Measurements from ENCODE around the gene NLE1. TPM values are rescaled to one million over a fixed set of nuclear protein-coding genes. Genes with fewer than 3 reads are reported as not detected.
"Not testable (repeated sequence)": the region's sequence is repeated elsewhere in the genome, so short reads cannot be mapped to it uniquely, and the experiment has no call there.

The NLE1 gene
- total RNA-seq, 1 donor from 2014 or later: 18.2 TPM

- no peak for DNase-seq (ENCODE audit: low read depth)
Measured at GRCh38 chr17:35162755-35163154, 20.7 kb upstream of the NLE1 start.

GRCh38 chr17:35161281-35161761 lies 19.2 kb upstream of the NLE1 start:
- no peak for DNase-seq (ENCODE audit: low read depth)

- DNase-seq (ENCODE audit: low read depth): no peak
Measured at GRCh38 chr17:35160354-35161201, 18.5 kb upstream of the NLE1 start.

- no peak for DNase-seq (ENCODE audit: low read depth)
Measured at GRCh38 chr17:35159940-35160339, 17.8 kb upstream of the NLE1 start.

GRCh38 chr17:35155246-35155645 lies 13.1 kb upstream of the NLE1 start:
- DNase-seq (ENCODE audit: low read depth): no peak

GRCh38 chr17:35154196-35155165 lies 12.4 kb upstream of the NLE1 start:
- no peak for DNase-seq (ENCODE audit: low read depth)

- no peak for DNase-seq (ENCODE audit: low read depth)
Measured at GRCh38 chr17:35152421-35153140, 10.5 kb upstream of the NLE1 start.

- not testable (repeated sequence) for DNase-seq (ENCODE audit: low read depth)
Measured at GRCh38 chr17:35151080-35151479, 9.0 kb upstream of the NLE1 start.

- no peak for DNase-seq (ENCODE audit: low read depth)
Measured at GRCh38 chr17:35149941-35150340, 7.8 kb upstream of the NLE1 start.

GRCh38 chr17:35148144-35148543 lies 6.0 kb upstream of the NLE1 start:
- no peak for DNase-seq (ENCODE audit: low read depth)

- no peak for DNase-seq (ENCODE audit: low read depth)
Measured at GRCh38 chr17:35147375-35147905, 5.3 kb upstream of the NLE1 start, which contains the start of gene UNC45B. TSS of gene UNC45B (plus strand) at chr17:35147817. CDS start at chr17:35148264, 447 bp downstream.

GRCh38 chr17:35146214-35146833 lies 4.2 kb upstream of the NLE1 start:
- no peak for DNase-seq (ENCODE audit: low read depth)

GRCh38 chr17:35144840-35145239 lies 2.7 kb upstream of the NLE1 start:
- DNase-seq (ENCODE audit: low read depth): no peak

- DNase-seq (ENCODE audit: low read depth): no peak
Measured at GRCh38 chr17:35142467-35142796, 329 bp upstream of the NLE1 start.

- no peak for DNase-seq (ENCODE audit: low read depth)
Measured at GRCh38 chr17:35138218-35138617, 3.9 kb downstream of the NLE1 start.

- DNase-seq (ENCODE audit: low read depth): no peak
Measured at GRCh38 chr17:35135322-35135721, 6.8 kb downstream of the NLE1 start.

- DNase-seq (ENCODE audit: low read depth): no peak
Measured at GRCh38 chr17:35132816-35133550, 9.1 kb downstream of the NLE1 start.

GRCh38 chr17:35132099-35132498 lies 10.0 kb downstream of the NLE1 start:
- DNase-seq (ENCODE audit: low read depth): no peak

- no peak for DNase-seq (ENCODE audit: low read depth)
Measured at GRCh38 chr17:35130392-35130791, 11.7 kb downstream of the NLE1 start.

GRCh38 chr17:35129973-35130351 lies 12.1 kb downstream of the NLE1 start:
- no peak for DNase-seq (ENCODE audit: low read depth)

Data from renal cortical epithelial cell (primary cell).